GM21576 (cell line): Measurements from ENCODE around the gene G3BP2.
"Not testable (repeated sequence)": the region's sequence is repeated elsewhere in the genome, so short reads cannot be mapped to it uniquely, and the experiment has no call there.

Experiments
- ATAC-seq: cut with Tn5 transposase; IDR thresholded peaks from one replicate; pipeline ENCODE4 v1.9.1; 2021; ENCODE audit warnings: mild to moderate bottlenecking, moderate library complexity; ENCODE audit not compliant: unreplicated experiment

The G3BP2 gene

DNA sequence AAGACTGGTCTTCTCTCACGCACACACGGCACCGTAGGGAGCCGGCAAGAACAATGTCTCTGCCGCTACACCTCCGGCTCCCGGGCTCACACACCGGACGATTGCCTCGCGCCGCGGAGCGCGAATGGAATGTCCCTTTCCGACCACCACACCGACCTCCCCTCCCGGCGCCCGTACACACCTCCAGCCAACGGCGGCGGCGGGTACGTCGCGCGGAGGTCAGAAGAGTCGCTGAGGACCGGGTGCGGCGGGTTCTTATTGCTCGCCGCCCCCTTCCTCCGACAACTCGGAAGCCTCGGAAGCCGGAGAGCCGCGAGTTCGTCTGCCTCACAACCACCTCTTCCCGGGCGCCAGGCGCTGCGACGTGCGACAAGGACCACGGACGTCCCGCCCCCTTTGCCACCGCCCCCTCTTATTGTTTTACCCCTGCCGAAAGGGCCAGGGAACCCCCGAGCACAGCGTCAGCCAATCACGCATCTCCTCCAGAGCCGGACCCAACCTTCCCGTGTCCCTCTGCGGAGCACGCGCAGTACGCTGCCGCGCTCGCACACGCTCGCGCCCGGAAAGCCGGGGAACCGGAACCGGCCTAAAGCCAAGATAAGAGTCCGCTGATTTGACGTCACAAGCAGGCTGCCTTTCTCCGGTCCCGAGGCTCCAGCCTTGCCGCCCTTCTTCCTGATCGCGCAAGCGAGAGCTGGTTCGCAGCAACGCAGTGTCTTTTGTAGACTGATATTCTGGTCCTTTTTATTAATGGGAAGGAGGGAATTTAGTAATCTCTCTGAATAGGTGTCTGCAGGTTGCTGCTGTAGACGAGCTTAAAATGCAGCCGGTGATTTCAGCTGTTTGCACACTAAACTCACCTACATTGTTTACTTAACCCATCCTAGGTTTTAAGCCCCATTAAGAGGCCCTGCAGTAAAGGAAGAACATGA lies at the start of gene G3BP2:
G3BP2 (minus strand) TSS at position 385 of the 932 bp plus-strand sequence. CDS start 11,386 bp downstream, outside the sequence.
- peak; percentile 94 for ATAC-seq

DNA sequence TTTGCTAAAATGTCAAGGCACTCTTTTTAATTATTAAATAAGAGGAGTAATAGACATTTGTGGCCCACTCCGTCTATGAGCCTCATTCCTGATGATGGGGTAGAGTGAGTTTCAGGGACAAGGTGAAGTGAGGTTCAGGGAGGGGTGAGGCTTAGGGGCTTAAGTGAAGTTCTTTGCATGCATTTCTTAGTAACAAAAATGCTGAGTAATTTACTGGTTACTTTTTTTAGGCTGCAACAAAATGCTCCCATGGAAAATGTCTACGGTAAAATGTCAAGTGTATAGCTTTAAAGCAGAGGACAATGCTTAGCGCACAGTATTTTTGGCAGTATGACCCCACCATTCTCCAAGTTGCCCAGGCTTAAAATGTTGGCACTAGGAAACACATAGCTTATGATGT lies 49.2 kb upstream of the G3BP2 start:
- ATAC-seq, result no peak

DNA sequence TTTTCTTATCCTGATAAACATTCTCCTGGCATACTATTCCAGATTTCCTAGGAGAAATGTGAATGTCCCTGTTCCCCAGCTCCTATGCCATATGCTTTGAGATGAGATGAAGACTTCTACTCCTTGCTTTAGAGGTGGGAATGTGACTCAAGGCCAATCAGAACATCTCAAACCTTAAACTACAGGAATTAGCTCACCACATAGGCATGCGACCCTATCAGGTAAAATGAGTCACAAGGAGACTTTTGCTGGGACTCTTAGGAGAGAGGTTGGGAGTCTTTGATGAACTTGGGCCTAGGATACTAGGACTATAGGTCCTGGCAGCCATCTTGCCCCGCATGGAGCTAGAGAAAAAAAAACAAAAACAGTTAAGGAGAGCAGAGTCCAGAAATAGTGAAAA lies 45.3 kb upstream of the G3BP2 start:
- no peak for ATAC-seq

GRCh38 chr4:75717408-75717807 lies 44.2 kb upstream of the G3BP2 start:
- no peak for ATAC-seq

DNA sequence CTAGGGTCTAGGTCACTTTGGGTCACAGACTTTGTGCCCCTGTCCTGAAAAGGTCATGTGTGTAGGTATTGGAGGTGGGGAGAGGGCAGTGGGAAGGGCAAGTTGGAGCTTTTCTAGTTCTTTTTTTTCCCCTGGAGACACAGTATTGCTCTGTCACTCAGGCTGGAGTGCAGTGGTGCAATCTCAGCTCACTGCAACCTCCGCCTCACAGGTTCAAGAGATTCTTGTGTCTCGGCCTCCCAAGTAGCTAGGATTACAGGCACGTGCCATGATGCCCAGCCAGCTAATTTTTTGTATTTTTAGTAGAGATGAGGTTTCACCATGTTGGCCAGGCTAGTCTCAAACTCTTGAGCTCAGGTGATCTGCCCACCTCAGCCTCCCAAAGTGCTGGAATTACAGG lies 42.8 kb upstream of the G3BP2 start:
- ATAC-seq, result not testable (repeated sequence)

DNA sequence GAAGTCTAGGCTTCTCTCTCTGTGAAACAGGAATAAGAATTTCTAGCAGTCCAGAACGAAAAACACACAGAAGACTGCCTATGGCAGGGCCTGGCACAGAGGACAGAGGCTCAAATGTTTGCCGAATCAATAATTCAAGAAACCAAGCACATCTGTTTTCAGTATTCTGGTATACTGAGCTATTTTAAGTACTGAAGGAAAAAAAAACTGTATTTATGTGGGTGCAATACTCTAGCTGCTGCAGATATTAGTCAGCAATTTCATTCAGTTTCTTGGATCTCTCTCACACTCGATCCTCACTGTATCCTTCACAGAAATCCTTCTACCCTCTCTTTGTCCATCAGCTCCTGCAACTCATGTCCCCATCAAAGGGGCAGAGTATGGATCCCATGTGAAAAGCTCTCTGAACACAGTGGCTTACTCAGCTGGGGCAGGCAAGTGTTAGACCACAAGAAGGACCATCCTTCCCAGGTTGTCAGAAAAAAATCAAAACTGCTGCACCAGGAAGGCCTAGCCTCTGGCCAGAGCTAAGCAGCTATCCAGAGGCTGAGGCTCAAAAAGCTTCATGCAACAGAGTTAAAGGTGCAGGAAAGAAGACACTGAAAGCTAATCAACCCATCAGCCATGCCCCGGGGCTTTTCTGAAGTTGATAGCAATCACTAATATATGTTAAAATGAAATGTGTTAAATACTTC lies 42.0 kb upstream of the G3BP2 start:
- no peak for ATAC-seq

DNA sequence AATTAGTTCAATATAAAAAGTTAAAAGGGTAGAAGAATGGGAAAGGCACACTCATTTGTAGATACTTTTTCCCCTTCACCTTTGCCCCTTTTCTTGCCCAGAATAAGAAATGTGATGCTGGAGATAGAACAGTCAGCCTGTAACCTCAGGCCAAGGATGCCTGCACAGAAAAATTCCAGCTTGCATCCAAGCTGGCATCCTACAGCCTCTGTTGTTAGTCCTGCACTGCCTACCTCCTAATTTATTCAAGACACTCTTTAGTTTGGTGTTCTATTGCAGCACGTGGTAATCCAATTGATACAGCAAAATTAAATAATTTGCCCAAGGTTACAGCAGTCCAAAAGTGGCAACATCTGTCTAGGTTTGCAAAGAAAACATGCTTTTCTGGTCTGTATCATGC lies 41.5 kb upstream of the G3BP2 start:
- no peak for ATAC-seq

- no peak for ATAC-seq
Observed at GRCh38 chr4:75714011-75714410, 40.8 kb upstream of the G3BP2 start.

- no peak for ATAC-seq
Observed at GRCh38 chr4:75710246-75710645, 37.0 kb upstream of the G3BP2 start.

GRCh38 chr4:75708218-75708691 lies 35.0 kb upstream of the G3BP2 start:
- ATAC-seq, result no peak

DNA sequence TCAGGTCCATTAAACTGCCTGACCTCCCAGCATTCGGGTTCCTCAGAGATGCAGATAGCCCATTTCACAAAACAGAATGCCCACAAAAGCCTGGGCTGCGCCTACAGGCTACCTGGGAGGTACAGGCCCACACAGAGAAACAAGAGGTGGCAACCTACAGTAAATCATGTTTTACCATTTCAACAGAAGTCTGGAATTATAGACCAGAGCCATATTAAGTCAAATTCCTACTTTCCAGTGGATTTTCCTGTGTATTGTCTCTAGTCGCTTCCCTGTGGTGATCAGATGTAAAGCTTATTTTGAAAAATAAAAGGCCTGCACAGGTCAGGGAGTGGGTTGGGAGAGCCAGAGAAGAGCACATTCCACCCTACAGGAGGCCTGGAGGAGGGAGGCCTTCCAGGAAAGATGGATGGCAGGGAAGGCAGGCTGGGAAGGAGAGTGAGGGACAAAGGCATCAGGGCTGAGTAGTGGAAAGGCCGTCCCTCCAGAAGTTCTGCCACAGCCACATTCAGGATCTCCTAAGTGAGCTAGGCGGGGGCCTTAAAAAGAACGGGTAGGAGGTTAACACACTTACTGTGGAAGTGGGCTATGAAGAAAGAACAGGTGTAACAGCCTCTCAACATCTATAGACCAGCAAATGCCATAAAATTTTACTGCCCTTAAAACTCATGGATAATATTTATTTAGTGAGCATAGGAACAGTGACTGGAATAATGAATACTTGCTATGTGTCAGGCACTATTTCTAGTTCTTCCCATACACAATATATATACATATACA lies 32.2 kb upstream of the G3BP2 start:
- no peak for ATAC-seq

DNA sequence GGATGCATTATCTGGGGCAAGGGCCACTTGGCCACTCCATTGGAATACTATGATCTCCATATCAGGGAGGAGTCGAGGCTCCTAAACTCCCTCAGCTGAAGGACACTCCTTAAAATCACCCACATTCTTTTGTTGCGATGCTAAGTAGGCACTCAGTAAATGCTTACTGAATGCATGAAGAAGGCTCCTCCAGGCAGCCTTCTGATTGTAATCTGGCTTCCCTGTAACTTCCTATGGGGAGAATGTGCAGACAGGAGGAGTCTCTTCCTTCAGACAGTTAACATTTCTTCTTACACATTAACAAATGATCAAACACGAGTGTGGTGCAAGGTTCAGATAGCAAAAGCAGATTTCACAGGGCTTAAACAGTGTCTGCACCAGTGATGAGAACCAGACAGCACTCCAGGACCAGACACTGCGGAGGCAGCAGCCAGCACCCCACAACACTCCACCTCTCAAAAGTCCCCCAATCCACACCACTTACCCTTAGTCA lies 29.8 kb upstream of the G3BP2 start:
- ATAC-seq, result no peak

DNA sequence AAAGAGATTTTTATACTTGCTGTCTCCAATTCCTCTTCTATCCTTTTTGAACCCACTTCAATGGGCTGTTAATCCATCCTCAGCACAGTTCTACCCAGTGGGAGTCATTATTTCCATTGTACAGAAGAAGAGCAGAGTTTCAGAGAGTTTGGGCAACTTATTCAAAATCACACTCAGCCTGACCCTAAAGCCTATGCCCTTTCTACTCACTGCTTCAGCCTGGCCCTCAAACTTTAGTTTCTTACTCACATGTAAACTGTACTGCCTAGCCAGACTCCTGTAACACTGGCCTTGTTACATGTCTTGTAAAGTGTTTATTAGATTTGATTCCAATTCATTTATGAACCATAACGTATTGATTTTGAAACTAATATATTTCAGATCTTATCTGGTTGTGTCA lies 26.1 kb upstream of the G3BP2 start:
- no peak for ATAC-seq

DNA sequence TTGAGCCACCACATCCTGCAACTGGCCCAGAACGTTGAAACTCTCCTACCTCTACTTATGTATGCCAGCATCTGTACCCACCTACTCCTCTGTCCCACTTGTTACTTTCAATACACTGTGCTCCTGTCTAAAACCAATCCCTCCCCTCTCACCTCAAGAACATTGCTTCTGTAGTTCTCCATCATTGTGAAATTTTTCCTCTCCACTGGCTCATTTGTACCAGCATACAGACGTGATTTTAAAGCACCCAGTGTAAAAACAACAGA lies 25.7 kb upstream of the G3BP2 start:
- peak; percentile 43 for ATAC-seq

DNA sequence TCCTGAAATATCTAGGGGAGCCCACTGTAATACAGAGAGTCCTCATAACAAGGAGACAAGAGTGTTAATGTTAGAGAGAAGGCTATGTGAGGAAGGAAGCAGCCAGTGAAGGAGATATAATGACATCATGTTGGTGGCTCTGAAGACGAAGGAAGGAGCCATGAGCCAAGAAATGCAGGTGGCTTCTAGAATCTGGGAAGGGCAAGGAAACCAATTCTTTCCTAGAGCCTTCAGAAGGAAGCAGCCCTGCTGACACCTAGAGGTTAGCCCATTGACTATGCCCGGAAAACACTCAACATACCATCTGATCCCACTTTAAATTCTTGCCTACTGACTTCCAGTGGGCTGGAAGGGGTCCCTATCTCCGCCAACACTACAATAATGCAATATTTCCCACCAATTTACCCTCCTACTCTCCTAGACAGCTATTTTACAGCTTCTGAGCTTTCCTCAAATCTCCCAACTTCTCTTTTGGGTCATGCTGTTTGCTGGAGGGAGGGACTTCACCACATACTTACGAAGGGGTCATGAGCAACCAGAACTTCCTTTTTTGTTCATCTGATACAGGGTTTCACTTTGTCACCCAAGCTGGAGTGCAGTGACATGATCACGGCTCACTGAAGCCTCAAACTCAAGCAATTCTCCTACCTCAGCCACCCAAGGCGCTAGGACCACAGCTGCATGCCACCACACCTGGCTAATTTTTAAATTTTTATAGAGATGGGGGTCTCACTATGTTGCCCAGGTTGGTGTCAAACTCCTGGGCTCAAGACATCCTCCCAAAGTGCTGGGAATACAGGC lies 25.2 kb upstream of the G3BP2 start:
- peak; percentile 91 for ATAC-seq

GRCh38 chr4:75696581-75696980 lies 23.4 kb upstream of the G3BP2 start:
- no peak for ATAC-seq

DNA sequence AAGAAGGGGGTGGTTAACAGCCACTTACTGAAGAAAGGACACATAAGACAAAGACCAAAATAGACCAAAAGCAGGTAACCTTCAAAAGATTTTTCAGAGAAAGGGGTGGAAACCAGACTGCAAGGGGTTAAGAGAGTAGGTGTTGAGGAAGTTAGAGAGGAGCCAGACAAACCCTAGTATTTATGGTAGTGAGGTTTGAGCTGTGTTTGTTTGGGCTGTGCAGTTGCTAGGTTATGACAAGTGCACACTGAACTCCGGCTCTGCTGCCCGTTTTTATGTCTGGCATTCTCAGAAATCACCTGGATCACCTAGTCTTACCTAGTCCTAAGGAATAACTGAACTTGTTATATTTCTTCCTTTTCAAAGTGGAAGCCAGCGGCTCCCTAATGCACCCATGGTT lies 22.9 kb upstream of the G3BP2 start:
- no peak for ATAC-seq

DNA sequence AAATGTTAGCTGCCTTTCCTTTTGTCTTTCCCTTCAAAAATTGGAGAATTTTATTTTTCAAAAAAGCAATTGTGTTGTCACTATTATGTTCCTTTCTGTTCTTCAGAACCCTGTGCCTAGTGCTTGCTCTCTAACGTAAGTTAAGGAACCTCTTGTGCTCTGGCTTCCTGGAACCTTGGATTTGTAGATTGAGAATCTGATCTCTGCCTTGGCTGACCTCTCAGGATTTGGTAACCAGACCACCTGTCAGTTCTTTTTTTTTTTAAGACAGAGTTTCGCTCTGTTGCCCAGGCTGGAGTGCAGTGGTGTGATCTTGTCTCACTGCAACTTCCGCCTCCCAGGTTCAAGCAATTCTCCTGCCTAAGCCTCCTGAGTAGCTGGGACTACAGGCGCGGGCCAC lies 18.9 kb upstream of the G3BP2 start:
- not testable (repeated sequence) for ATAC-seq

DNA sequence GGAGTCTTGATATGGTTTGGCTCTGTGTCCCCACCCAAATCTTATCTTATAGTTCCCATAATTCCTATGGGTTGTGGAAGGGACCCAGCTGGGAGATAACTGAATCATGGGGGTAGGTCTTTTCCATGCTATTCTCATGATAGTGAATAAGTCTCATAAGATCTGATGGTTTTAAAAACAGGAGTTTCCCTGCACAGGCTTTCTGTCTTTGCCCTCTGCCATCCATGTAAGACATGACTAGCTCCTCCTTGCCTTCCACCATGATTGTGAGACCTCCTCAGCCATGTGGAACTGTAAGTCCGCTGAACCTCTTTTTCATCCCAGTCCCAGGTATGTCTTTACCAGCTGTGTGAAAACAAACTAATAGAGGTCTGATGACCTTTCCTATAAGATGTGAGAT lies 13.9 kb upstream of the G3BP2 start:
- ATAC-seq, result not testable (repeated sequence)

DNA sequence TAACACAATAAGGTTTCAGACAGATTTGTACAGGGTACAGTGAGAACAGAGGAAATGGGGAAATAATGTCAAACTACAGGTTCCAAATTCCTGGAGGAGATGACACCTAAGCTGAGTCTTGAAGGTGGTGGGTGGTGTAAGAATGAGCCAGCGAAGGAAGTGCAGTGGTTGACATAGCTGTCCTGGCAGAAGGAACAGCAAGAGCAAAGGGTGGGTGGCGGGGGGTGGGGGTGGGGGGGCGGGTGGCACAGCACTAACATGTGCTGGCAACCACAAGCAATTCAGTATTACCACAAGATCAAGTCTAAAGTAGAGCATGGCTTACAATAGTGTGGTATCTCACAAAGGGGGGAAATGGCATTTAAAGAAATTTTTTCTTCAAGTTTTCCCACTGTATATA lies 13.1 kb upstream of the G3BP2 start:
- ATAC-seq, result no peak
